Ammon's horn (tissue), 1 donor: ENCODE results near the gene BCL7A.

Source experiments
- DNase-seq: peaks from one replicate; pipeline ENCODE4 v3.0.0-alpha.2; 2016; ENCODE audit warnings: low spot score

The BCL7A gene

GRCh38 chr12:122001466-122002209 lies 20.0 kb upstream of the BCL7A start:
- peak; percentile 75 for DNase-seq

GRCh38 chr12:122003651-122004611 lies 17.8 kb upstream of the BCL7A start:
- no peak for DNase-seq

- DNase-seq = no peak
Observed at GRCh38 chr12:122004633-122005071, 17.0 kb upstream of the BCL7A start.

GRCh38 chr12:122005252-122005776 lies 16.4 kb upstream of the BCL7A start:
- no peak for DNase-seq

DNA sequence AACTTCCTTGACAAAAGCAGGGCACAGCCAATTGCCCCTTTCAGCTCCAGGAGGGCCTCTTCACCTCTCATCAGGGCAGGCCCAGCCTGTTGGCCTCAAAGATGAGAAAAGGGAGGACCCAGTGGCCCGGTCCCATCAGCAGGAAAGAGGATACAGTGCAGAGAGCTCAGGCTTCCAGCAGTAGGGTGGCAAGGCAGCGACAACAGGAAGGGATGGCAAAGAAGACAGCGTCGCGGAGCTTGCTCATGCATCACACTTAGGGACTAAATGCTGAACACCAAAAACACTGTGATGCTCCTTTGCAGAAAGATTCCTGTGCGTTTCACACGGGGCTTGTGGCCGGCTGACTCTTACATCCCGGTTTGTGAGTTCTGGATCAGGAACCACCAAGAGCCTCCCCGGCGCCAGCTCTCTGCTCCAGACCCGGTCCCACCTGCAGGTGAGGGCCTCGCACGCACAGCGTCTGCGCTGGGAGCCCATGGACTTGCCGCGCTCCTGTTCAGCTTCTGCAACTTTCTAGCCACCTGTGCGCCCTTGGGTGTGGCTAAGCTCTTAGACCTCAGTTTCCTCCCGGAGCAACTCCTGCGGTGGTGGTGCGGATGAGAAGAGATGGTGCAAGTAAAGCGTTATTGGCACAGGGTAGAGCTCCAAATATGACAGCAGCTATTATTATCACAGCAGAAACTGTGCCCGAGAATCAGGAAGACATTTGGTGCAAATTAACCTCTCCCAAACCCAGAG lies 15.3 kb upstream of the BCL7A start:
- peak; percentile 14 for DNase-seq

GRCh38 chr12:122009741-122010140 lies 11.9 kb upstream of the BCL7A start:
- no peak for DNase-seq

- no peak for DNase-seq
Observed at GRCh38 chr12:122012184-122012583, 9.5 kb upstream of the BCL7A start.

DNA sequence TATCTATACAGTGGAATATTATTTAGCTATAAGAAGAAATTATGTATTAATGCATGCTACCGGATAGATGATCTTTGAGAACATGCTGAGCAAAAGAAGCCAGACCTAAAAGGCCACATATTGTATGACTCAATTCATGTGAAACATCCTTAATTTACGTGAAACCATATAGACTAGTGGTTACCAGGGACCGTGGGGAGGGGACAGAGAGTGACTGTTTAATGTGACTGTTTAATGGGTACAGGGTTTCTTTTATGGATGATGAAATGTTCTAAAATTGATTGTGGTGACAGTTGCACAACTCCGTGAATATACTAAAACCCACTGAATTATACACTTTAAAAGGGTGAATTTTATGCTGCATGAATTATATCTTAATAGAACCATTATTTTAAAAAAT lies 8.5 kb upstream of the BCL7A start:
- no peak for DNase-seq

- DNase-seq = no peak
Observed at GRCh38 chr12:122013791-122014590, 7.7 kb upstream of the BCL7A start.

- no peak for DNase-seq
Observed at GRCh38 chr12:122014781-122015180, 6.9 kb upstream of the BCL7A start.

DNA sequence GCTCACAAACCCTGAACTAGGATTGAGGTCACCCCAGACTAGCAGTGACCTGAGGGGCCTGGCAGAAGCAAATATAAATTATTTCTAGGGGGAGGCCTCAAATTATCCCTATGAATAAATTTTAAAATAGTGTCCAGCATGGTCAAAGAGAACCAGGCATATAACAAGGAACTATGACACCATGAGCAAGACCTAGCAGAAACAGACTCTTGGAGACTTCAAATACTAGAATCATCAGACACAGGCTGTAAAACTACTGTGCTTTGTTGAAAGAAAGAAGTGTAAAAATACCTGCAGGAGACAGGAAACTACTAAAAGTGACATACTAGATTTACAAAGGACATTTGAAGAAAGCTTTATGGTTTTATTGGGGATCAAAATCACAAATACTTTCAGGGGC lies 3.2 kb upstream of the BCL7A start:
- DNase-seq = no peak

GRCh38 chr12:122018937-122019336 lies 2.7 kb upstream of the BCL7A start:
- DNase-seq = no peak

DNA sequence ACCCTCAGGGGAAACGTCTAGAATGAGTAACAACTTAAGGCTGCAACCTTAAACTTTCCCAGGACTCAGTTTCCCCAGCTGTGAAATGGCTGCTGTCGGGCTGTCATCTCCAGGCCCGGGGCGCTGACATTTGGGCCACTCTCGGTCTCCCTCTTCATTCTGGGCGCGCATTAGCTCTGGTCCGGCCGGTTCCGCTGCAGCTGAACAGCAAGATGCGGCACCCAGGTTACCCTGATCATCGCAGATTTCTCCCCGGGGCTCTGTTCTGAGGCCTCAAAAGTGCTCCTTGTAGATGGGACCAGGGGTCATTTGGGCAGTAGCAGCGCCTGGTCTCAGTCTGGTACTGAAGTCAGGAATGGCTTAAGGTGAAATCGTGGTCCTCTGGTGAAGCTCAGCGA lies 890 bp upstream of the BCL7A start:
- DNase-seq = no peak

GRCh38 chr12:122021193-122021821 lies 377 bp upstream of the BCL7A start:
- DNase-seq = peak; percentile 16

GRCh38 chr12:122022393-122023338 lies 982 bp downstream of the BCL7A start:
- no peak for DNase-seq

GRCh38 chr12:122023339-122024131 lies 1.9 kb downstream of the BCL7A start:
- peak; percentile 76 for DNase-seq

DNA sequence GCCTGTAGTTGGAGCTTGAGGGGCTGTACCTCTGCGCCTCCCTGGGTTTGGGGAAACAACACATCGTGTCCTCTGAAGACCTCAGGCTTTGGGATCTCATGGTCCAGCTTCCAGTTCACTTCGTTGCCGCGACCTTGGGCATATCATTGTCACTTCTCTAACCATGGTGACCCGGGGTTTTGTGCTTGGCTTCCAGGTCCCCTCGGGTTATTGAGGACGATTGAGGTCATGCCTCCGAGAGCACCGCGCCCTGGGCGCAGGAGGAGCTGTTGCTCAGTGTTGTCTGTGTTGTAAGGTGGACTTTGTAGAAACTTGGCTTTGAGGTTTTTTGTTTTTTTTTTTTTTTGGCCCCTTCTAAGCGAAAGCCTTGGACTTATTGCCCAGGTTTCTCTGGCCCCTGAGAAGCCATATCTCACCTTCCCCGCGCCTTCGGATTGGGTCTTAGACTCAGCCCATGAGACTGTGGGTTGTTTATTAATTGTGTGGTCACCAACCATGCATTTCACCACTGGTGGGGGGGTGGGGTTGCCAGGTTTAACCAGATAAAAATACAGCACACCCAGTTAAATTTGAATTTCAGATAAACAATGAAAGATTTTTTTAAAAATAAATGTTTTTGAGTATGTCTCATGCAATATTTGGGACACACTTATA lies 2.6 kb downstream of the BCL7A start:
- no peak for DNase-seq

- DNase-seq = no peak
Observed at GRCh38 chr12:122026706-122027333, 5.1 kb downstream of the BCL7A start.
